GM19397 (cell line): ENCODE measurements around the gene CLUH.
A peak's percentile ranks its signal among the peaks of the same experiment; 100 is the strongest.

ENCODE experiments used
- ATAC-seq: cut with Tn5 transposase; IDR thresholded peaks from one replicate; pipeline ENCODE4 v1.9.1; 2021; ENCODE audit warnings: mild to moderate bottlenecking, moderate library complexity; ENCODE audit not compliant: unreplicated experiment

CLUH gene

DNA sequence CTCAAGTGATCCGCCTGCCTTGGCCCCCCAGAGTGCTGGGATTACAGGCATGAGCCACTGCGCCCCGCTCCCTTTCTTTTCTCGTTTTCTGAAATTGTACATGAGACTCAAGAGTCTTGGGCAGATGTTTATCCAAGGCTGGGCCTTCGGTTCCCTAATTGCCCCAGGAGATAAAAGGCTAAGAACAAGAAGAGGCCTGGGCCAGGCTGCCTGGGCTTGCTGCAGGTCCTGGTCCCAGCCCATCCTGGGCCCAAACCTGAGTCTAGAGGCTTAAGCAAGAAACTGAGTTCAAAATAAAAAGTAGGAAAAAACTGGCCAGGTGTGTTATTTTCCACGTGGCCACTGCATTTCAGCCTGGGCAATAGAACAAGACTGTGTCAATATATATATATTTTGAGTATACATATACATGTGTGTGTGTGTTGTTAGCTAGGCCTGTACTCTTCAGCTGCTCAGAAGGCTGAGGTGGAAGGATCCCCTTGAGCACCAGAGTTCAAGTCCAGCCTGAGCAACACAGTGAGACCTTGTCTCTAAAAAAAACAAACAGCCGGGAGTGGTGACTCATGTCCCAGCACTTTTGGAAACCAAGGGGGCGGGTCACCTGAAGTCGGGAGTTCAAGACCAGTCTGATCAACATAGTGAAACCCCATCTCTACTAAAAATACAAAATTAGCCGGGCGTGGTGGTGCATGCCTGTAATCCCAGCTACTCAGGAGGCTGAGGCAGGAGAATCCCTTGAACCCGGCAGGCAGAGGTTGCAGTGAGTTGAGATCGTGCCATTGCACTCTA lies 6.8 kb upstream of the CLUH start:
- ATAC-seq, result no peak

GRCh38 chr17:2716649-2717048 lies 5.1 kb upstream of the CLUH start:
- no peak for ATAC-seq

DNA sequence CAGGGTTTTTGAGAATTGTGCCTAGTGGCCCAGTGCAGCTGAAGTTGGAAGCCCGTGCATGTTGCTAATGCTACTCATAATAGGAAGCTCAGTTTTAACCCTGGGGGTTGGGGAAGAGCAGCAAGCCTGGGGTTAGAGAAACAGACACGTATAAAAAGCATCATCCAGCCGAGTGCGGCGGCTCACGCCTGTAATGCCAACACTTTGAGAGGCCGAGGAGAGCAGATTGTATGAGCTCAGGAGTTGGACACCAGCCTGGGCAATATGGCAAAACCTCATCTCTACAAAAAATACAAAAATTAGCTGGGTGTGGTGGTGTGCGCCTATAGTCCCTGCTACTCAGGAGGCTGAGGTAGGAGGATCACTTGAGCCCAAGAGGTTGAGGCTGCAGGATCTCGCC lies 2.3 kb upstream of the CLUH start:
- ATAC-seq, result no peak

DNA sequence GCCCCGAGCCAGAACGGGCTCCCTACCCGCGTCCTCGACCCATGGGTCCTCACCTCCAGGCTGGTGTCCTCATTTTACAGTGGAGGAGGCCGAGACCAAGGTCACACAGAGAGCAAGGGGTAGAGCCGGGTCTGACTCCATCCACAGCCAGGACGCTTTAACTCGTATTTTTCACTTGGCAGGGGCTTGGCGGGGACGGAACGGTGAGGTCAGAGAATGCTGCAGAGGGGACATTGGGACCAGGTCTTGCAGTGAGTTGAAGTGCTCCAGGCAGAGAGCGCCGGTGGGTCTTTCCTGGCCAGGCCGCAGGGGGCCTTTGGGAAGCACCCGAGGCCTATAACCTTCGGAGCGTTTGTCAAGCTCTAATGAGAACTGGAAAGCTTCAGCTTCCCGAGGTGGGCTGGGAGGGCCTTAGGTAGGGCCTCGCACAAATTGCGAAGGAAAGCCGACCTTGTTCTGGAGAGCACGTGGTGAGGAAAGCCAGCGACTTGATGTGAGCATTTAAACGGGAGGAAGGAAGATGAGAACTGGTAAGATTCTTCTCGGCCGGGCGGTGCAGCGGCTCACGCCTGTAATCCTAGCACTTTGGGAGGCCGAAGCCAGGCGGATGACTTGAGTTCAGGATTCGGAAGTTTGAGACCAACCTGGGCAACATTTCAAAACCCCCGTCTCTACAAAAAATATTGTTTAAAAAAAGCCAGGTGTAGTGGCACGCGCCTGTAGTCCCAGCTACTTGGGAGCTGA lies 908 bp upstream of the CLUH start:
- ATAC-seq, result no peak

DNA sequence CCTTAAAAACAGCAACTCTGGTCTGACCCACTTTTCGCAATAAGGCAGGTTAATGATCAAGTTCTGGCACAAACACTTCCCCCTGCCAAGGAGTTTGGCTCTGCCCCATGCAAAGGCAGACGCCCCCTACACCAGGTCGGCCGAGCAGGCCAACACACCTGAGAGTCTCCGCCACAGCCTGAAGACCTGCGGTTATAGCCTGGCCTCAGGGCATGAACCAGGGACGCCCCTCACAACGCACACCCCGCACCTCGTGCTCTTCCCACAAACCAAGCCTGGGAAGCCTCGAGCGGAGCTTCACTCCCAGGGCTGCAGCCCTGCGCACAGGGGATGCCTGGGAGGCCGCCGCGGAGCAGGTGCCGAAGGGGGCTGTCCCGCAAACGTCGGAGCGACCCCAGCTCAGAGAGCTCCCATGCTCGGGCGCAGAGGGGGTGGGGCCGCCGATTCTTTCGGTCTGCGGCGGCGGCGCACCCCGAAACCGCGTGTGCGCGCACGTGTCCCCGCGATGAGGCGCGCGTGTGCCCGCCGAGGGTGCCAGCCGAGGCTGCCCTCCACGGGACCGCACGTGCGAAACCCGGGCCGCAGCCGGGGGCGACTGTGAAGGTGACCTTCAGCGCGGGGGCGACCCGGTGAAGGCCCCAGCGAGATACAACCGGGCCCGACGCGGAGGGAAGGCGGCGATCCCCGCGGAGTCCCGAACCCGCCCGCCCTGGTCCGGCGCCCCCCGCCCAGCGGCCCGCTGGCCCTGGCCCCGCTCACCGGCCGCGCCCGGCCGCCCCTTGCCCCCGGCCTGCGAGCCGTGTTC lies 559 bp downstream of the CLUH start:
- ATAC-seq, result peak; percentile 28

DNA sequence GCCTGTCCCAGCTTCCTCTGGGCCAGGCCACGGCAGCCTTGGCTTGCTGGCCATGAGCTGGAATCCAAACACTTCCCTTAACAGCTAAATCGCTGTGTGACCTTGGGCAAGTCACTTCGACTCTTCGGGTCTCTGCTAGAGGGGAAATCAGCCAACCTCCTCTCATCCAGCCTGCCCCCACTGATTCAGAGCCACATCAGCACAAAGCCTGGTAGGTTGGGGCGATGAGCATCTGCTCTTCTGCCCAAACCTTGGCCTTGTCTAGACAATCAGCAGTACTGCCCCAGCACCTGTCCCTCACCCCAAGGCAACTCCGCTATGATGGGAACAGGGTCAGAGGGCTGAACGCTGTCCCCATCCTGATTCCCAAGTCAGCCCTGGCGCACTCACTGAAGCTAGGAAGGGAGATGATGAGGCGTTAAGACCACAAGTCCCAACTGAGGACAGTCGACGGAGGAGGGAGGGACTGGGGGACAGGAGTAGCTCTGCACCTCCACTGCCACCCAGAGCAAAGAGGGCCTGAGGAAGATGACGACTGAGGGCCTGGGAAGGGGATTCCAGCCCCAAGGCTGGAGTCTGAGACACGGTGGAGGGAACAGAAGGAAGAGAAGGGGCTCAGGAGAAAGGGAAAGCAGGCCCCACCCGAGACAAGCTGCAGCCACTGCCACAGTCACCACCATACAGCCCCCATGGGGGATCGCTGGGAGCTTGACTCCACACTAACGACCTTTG lies 1.3 kb downstream of the CLUH start:
- no peak for ATAC-seq

DNA sequence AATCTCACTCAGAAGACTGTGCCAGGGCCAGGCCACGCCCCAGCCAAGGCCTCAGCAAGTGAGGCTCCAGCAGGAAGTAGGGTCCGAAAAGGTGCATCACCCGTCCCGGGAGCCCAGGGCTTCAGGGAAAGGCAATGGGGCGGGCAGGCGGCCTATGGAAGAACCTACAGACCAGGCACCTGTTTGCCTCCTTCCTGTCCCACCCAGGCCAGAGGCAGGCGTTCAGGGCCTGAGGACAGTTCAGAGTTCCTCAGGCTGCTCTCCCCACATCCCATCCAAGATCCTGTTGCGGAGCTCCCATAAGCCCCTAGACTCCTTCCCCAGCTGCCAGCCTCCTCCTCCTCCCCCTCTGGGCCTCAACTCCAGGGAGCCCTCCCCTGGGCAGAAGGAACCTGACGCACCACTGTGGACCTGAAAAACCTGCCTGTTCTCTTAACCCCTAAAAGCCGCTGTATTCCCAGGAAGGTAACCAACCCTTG lies 2.3 kb downstream of the CLUH start:
- no peak for ATAC-seq

DNA sequence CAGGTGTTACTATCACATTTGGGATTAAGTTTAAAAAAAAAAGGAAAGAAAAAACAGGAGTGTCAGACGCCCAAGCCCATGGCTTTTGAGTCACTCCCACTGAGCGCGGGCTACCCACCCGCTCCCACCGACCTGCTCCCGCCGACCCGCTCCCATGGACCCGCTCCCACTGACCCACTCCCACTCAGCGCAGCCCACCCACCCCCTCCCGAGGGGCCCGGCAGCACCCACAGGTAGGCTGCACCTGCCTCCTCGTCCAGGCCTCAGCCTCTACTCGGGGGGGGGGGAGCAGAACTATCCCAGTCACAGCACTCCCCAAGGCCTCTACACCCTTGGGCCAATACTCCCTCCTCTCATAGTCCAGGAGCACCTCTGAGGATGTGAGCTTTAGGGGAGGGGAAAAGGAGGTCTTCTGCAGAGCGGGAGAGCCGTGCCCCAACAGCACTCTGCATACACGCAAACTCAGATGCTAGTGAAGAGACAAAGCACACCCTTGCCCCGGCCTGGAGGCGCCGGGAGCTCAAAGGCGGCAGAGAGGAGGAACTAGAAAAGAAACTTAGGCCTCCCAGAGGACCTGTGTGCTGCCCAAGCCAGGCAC lies 2.9 kb downstream of the CLUH start:
- no peak for ATAC-seq

DNA sequence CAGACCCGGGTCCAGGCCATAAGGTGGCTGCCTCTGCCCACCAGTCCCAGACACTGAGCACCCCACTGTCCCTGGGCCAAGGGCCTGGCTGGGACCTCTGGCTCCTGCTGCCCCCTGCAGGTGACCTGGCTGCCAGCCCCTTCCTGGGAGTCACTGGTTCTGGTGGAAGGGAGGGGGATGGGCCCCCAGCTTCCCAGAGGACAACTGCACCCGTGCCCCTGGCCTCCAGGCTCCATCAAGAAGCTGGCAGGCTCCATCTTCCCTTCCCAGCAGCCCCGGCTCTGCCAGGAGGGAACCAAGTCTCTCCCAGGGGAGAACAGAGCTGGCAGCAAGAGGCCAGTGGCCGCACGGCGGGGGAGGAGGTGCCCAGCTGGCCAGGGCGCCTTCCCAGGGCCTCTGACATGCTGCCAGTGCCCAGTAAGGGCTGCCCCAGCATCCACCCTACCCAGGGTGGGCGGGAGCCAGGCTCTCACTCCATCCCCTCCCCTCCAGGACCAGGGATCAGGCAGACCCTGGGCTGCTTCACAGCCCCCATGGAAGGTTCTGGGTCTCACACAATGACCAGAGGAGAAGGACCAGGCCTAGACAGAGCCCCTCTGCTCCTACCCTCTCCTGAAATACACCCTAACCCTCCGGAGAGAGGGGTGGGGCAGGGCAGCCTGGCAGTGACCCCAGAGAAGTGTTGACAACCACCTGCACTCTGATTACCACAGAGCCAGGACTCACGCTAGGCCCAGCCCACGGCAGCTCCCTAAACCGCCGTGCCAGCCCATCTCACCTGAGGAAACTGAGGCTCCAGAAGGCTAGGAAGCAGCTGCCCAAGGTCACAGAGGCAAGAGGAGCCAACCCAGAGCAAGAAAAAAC lies 3.6 kb downstream of the CLUH start:
- no peak for ATAC-seq

- no peak for ATAC-seq
These were observed 4.6 kb downstream of the CLUH start for GRCh38 chr17:2706911-2707510.

DNA sequence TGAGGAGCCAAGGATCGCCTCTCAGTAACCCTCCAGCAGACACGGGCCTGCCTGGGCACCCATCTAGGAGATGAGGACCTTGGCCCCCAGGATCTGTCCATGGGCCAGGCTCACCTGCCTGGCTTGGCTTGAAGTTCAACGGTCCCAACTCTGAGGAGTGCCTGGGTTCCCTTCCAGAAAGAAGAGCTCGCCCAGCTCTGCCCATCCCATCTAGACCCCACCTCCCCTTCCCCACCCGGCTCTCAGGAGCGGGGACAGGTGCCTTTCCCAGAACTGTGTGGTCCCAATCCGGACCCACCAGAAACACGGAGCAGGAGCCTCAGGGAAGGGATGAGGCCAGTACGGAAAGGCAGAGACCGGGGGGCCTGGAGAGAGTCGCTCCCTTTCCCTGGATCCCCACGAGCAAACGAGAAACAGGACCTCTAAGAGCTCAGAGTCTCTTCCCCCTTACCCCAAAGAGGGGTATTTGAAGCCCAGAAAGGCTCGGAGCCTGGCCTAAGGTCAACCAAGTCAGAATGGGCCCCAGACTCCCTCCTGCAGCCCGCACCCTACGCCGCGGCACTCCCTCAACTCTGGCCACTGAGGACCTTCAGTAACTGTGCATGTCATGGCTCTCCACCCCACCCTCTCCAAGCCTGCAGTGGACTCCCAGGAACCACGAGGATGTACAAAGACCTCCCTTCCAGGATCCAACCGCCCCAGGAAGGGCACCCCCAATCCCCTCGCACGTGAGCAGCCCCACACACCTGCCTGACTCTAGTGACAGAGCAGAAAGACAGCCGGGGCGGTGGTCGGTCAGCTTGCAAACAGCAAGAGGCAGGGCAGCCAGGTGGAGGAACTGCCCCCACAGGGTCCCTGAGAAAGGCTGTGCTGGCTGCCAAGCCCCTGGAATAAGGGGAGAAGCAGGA lies 5.4 kb downstream of the CLUH start:
- ATAC-seq, result no peak

GRCh38 chr17:2705263-2705662 lies 6.3 kb downstream of the CLUH start:
- no peak for ATAC-seq

DNA sequence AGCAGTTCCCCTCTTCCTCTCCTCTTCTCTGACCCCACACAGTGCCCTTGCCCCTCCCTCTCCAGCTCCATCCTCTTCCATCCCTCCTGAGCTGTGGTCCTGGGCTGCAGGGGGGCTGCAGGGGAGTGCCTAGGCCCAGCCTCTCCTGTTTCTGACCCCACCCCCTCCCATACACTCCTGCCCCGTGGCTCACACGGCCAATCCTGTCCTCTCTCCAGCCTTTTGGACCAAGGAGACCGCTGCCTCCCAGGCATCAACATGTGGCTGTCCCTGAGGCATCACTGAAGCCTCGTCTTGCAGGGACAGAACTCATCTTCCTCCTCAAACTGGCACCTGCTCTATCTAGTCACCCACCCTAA lies 6.7 kb downstream of the CLUH start:
- ATAC-seq, result no peak

DNA sequence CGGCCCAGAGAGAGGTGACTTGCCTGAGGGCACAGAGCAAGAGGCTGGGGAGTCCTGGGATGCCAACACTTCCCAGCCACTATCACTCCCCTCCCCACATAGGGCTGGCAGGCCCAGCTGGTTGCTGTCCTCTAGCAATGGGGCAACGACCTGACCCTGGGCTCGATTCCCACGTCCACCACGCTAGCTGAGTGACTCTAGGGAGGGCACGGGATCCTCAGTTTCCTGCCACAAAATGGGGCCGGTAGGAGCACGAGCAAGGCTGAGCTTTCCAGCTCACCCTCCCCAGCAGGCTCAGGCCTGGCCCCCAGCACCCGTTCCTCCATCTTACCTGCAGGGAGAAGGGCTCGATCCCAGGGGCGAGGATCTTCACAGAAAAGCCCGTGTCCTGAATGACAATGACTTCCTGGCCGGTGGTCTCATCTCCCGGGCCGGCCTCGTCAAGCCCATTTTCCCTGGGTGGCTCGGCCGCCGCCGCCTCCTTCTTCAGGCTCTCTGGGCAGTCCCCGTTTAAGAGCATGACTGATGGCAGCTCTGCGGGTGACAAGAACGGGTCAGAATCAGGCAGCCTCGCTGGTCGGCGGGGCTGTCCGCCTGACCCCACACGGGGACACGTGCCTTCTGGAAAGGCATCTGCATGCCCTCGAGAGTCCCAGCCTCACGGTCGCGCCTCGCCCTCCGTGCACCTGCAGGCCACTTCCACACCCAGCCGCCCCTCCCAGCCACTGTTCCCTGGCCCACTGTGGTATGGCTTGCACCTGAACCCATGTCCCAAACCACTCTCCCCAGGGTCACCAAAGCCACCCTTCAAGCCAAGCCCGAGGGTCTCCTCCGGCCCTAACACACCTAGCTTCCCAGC lies 7.3 kb downstream of the CLUH start:
- no peak for ATAC-seq

- ATAC-seq, result no peak
These were observed 8.0 kb downstream of the CLUH start for GRCh38 chr17:2703606-2704005.

DNA sequence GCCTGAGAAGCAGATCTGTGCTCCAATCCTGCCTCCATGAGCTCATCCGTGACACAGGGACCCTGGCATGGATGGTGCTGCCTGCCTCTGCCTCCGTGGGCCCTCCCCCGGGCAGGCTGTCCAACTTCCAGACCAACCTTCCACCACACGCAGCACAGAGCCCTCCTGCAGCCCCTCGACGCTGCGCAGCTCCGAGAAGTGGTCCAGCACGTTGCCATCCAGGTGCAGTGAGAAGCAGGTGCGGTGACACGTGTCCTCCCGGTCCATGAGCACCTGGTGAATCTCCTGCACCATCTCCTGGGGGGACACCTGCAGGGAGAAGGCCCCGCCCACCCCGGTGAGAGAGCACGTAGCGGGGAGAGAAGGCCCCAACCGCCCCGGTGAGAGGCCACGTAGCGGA lies 8.4 kb downstream of the CLUH start:
- no peak for ATAC-seq
